NAMALWA (cell line): ENCODE results near the gene MMP15.
"Not testable (repeated sequence)": the region's sequence is repeated elsewhere in the genome, so short reads cannot be mapped to it uniquely, and the experiment has no call there.

Experiments
- DNase-seq: peaks from one replicate; pipeline ENCODE4 v3.0.0-alpha.2; 2015; ENCODE audit warnings: low spot score

Gene MMP15

DNA sequence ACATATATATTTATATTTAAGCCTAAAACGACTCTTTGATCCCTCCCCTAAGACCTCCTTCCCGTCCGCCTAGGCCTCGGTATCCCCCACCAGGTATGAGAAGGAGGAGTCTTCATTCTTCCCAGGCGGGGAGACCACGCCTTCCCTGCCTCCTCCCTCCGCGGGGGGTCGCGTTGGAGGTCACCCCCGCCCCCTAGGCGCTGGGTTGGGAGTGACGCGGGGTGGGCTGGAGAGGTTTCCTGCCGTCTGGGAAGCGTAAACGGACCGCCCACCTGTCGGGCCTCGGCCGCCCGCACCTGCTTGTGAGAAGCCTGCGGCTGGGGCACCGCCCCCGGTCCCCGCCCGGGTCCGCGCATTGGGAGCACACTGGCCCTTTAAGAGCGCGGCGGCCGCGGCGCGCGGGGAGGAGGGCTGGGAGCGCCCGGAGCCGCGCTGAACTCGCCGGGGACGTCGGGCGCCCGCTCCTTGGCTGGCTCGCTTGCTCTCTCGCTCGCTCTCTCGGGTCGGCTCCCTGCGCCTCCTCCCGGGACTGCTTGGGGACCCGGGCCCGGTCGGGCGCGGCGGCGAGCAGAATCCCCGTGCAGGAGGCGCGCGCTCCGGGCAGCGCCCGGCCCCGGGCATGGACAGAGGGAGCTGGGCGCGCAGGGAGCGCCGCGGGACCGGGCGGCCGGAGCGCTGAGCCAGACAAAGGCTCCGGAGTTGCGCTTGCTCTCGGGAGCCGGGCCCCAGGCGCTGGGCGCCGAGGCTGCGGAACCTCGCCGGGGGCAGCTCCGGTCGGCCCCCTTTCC is at the start of gene MMP15:
TSS of gene MMP15 (plus strand) at position 404 of the 788 bp plus-strand sequence. CDS start 597 bp downstream, outside the sequence.
- DNase-seq: peak; percentile 31

DNA sequence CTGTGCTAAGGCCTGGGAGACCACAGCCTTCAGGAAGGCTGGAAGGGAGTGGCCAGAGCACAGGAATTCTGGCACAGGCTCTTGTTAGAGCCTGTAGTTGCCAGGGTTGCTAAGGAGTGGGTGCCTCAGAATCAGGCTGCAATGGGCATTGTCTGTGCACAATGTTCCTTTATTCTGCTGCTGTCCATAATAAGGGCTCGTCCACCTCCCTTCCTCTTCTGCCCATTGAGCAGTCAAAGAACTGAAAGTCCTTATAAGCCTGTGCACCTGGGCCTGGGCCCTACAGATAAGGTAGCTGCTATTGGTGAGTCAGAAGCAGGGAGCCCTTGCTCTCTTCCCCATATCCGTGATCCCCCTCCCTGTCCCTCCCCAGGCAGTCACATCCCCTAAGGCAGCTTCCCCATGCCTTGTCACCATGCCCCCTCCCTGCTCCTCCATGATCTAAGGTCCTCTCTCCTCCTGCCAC is 49.2 kb upstream of the MMP15 start:
- no peak for DNase-seq

DNA sequence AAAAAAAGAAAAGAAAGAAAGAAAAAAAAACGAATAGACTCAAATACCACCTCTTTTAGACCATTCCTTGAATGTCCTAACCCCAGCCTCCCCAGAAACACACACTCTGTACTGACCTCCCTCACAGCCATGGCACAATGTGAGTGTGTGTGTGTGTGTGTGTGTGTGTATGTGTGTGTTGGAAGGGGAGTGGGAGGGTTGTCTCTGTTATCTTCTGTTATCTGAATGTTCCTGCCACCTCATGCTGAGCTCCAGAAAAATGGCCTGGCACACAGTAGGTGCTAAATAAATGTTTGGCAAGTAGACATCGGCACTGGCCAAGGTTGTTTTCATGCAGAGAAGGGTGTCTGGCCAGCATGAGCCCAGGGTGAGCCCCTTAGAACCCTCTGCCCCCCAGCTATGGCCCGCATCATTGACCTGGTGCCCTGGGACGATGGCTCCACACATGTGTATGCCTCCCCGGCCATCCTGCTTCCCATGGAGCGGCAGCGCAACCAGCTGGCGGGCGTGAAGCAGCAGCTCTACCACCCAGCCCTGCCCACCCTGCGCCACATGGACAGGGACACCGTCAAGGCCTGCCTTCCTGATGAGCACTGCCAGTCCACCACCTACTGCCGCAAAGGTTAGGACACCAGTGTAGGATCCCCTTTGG is 48.0 kb upstream of the MMP15 start:
- DNase-seq: no peak

DNA sequence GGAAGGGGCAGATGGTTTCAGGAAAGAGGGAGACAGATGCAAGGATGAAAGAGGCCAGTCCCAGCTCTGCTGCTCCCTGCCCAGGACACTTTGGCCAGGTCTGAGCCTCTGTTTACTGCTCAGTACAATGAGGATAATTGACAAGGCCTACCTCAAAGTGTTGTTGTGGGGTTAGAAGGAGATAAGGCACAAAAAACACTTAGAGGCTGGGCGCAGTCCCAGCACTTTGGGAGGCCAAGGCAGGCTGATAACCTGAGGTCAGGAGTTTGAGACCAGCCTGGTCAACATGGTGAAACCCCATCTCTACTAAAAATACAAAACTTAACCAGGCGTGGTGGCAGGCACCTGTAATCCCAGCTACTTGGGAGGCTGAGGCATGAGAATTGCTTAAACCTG is 47.5 kb upstream of the MMP15 start:
- not testable (repeated sequence) for DNase-seq

DNA sequence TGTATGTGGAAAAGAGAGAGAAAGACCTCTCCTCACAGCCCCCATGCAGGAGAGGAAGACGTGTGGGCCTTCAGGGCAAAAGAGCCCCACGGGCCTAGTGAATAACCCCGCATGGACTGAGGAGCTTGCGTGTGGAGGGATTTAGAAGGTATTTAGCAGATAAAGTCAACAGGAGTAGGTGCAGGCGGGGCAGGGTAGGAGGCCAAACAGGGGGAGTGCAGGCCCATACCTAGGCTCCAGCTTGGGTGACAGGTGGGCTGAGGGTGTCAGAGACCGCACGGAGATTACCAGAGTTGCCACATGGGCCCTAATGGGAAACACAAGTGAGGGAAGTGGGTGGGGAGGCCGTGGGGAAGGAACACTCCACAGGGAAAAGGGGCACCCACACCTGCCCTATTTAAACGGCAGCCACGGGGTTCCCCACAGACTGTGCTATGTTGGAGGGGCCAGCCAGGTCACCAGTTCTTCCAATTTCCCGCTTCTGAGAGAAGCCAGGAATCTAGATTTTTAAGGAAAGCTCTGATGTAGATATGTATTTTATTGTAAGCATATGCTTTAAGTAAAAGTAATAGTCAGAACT is 46.5 kb upstream of the MMP15 start:
- DNase-seq: no peak

GRCh38 chr16:57981636-57982035 is 43.9 kb upstream of the MMP15 start:
- DNase-seq: no peak

DNA sequence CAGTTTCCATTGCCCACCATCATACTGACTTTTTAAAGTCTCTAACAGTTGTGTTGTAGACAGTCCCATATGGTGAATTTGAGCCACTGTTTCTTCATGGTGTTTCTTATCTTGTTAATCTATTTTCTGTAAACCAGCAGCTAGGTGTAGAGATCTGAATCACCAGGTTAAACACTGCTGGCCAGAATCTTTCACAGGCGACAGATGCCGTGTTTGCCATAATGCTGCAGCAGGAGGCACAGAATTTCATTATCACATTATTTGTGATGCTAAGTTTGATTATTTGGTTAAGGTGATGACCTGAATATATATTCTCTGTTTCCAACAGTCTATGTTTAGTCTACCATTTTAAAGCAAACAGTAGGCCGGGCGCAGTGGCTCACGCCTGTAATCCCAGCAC is 43.2 kb upstream of the MMP15 start:
- no peak for DNase-seq

GRCh38 chr16:57984443-57985203 is 40.9 kb upstream of the MMP15 start:
- peak; percentile 89 for DNase-seq

GRCh38 chr16:57985204-57986181 is 40.1 kb upstream of the MMP15 start:
- peak; percentile 36 for DNase-seq

- DNase-seq: no peak
Measured at GRCh38 chr16:57986196-57986595, 39.4 kb upstream of the MMP15 start.

GRCh38 chr16:57987441-57988177 is 37.9 kb upstream of the MMP15 start:
- no peak for DNase-seq

DNA sequence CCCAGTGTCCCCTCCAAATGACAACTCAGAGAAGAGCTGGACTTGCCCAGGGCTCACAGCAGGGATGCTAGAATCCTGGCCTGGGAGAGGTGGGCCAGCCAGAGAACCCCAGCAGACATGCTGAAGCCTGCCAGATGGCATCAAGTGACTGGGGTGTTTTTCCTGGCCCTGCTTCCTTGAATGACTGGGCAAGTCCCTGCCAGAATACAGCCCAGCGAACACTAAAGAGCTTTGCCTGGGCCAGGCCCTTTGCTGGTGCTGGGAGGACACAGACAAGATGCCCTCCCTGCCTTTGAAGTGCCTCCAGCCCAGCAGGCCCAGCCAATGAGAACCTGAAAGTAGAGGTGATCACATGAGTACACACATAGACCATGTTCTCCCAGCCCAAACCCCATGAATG is 36.6 kb upstream of the MMP15 start:
- no peak for DNase-seq

DNA sequence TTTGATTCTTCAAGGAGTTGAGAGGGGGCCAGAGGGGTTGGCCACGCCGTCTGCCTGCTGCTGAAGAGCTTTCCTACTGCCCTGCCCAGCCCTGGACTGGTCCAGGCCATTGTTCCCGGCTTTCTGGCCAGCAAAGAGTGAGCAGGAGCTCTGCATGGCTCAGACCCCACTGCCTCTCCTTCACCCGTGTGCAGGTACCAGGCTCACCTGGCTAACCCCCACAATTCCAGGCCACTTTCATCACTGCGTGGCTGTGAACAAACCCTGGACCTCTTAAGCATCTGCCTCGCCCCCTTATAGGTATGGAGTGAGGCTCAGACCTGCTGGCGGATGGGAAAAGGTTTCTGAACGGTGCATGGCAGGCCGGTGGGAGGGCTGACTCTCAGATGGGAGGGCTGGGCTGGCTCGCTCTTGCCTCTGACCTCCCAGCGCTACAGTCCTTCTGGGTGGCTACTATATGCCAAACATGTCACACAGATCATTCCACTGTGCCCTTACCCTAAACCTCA is 33.9 kb upstream of the MMP15 start:
- no peak for DNase-seq

DNA sequence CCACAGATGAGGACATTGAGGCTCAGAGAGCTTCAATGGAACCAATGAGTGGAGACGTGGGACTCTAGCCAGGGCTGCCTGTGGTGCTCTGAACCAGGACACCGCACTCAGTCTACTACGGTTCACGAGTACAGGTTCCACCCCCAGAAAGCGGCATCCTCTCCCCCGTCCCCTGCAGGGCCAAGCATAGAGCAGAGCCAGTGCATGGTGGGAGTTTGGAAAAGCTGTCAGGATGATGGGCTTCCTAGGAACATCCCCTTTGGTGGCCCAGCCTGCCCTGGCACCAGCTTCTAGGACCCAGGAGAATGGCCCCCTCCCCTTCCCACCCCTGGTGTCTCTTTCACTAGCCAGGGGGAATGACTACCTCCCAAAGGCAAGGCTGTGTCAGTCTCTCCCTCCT is 33.5 kb upstream of the MMP15 start:
- no peak for DNase-seq

DNA sequence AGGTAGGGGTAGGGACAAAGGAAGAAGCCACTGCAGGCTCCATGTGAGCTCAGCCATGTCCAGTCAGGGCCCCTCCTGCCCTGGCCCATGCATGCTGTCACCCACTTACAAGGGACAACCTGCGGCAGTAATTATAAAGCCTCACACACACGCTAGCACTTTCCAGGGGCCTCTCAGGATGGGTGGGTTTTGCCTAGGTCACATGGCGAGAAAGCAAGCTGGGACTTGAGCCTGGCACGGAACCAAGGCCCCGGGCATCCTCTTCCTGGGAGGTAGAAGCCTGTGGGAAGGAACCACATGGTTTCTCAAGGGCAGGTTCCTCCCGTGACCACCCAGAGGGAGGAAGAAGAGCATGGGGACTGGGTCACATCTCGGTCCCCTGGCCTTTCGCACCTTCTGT is 32.1 kb upstream of the MMP15 start:
- no peak for DNase-seq

DNA sequence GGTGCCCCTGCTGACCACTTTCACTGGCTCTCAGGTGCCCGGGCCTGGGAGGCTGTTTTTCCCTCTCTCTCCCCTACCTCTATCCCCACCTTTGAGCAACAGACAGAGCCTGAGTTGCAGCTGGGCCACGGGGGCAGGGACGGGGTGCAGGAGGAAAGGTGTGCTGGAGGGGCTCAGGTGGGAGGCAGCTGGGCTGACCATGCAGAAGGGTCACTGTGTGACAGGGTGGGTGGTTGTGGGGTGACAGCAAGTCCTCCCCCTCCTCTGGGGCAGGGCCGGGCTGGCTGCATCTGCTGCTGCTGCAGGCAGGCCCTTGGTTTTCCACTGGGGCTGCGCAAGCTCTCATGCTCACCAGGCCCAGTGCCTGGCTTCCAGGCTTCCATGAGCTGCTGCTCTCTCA is 31.7 kb upstream of the MMP15 start:
- no peak for DNase-seq

DNA sequence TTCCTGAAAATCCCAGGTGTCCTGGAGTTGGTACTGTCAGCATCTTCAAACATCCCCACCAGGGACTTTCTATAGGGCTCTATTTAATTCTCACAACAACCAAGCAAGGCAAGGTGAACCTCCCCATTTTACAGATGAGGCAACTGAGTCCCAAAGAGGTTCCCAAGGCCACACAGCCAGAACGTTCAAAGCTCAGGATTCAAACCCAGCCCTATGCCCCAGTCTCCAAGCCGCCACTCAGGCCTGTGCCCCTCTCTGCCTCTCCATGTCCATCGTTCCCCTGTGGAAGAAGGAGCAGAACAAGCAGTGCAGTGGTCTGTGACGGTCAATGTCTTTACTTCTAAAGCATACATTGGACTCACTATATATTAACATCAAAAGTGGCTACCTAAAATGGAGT is 31.2 kb upstream of the MMP15 start:
- DNase-seq: no peak

GRCh38 chr16:57994778-57995177 is 30.8 kb upstream of the MMP15 start:
- peak; percentile 65 for DNase-seq

DNA sequence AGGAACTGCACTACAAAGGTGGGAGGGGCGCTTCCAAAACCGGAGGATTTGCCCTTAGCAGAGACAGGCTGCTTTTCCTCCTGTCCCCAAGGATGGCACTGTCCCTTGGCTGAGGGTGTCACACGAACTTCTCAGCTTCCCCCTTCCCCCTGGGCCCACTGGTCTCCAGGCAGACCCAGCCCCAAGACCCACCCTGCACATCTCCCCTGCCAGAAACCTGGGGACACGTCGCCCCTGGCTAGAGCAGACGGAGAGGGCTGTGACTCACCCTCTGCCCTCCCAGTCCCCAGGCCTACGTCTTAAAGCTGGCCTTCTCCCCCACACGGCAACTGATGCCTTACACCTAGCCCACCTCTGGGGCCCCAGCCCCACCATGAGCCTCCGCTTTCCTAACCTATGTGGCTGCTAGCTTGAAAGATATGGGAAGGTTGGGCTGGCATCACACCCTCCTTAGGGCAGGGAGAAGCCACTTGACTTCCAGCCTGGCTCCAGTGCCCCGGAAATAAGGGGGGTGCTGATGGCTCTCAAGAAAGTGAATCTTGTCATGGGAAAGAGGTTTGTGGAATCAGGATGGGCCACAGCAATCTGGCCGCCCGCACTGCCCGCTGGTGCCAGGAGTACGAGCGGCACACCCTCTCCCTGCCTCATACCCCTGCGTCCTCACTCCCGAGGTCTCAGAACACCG is 29.7 kb upstream of the MMP15 start:
- no peak for DNase-seq
